Hepatocyte (in vitro differentiated cells): ENCODE results near the gene CCNG1.

ENCODE experiments used
- EZH2phosphoT487 ChIP-seq: fragments of 200-600 bp; sonication (generic); IDR thresholded peaks from one replicate; pipeline ENCODE4 v1.6.1; 2018; ENCODE audit warnings: antibody characterized with exemption, mild to moderate bottlenecking, low read depth, moderate library complexity; ENCODE audit not compliant: unreplicated experiment, severe bottlenecking
- TF ChIP-seq, protein P1 (sequence below): fragments of 200-600 bp; sonication (generic); IDR thresholded peaks from 2 replicates; pipeline ENCODE4 v1.5.1; 2016; ENCODE audit warnings: antibody characterized with exemption, mild to moderate bottlenecking; ENCODE audit not compliant: poor library complexity

- TF ChIP-seq, protein P1, sequence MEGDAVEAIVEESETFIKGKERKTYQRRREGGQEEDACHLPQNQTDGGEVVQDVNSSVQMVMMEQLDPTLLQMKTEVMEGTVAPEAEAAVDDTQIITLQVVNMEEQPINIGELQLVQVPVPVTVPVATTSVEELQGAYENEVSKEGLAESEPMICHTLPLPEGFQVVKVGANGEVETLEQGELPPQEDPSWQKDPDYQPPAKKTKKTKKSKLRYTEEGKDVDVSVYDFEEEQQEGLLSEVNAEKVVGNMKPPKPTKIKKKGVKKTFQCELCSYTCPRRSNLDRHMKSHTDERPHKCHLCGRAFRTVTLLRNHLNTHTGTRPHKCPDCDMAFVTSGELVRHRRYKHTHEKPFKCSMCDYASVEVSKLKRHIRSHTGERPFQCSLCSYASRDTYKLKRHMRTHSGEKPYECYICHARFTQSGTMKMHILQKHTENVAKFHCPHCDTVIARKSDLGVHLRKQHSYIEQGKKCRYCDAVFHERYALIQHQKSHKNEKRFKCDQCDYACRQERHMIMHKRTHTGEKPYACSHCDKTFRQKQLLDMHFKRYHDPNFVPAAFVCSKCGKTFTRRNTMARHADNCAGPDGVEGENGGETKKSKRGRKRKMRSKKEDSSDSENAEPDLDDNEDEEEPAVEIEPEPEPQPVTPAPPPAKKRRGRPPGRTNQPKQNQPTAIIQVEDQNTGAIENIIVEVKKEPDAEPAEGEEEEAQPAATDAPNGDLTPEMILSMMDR: no peak
- TF ChIP-seq EZH2phosphoT487: no peak
These were observed 21.5 kb downstream of the CCNG1 start for GRCh38 chr5:163458778-163459385.
